Measurements from ENCODE around the gene M1AP.
"Not testable (repeated sequence)": the region's sequence is repeated elsewhere in the genome, so short reads cannot be mapped to it uniquely, and the experiment has no call there.

M1AP gene

GRCh38 chr2:74639550-74639949, 8.6 kb downstream of the M1AP start:
- Histone ChIP-seq H3K79me2 (ENCODE audit: control insufficient read depth, low read length) (no peaks in the 10 kb centered on the region), H3K4me2 (ENCODE audit: low read length) (no peak overlapping the region), H3F3A (ENCODE audit: control insufficient read depth, insufficient read depth) (no peaks in the 10 kb centered on the region), H3K27ac (ENCODE audit: low read depth, low read length) (no peak overlapping the region), H3K36me3 (ENCODE audit: control insufficient read depth, low read length) (no peaks in the 10 kb centered on the region), H4K20me1 (ENCODE audit: control insufficient read depth, insufficient read depth, low read depth, low read length) (no peaks in the 10 kb centered on the region), H3K9me2 (replicated peaks; ENCODE audit: control insufficient read depth, low read length) (no peaks in the 10 kb centered on the region), H3K9me3 (ENCODE audit: control insufficient read depth, insufficient read depth, low read length) (no peaks in the 10 kb centered on the region), H3K4me3 (ENCODE audit: low read length) (no peak overlapping the region), H3K27me3 (ENCODE audit: control insufficient read depth, low read length) (peaks cover 23% of the 10 kb centered on the region), H3K4me1 (ENCODE audit: control insufficient read depth, low read length) (no peaks in the 10 kb centered on the region)
- TF ChIP-seq CTCF (IDR thresholded peaks at IDR 0.05; ENCODE audit: low read depth, low read length, poor library complexity, severe bottlenecking) (no peak), EZH2phosphoT487 (IDR thresholded peaks at IDR 0.05; ENCODE audit: borderline replicate concordance, low read length) (no peak)

GRCh38 chr2:74632939-74633312, 15.2 kb downstream of the M1AP start:
- Histone ChIP-seq H3K27ac (ENCODE audit: low read depth, low read length) (no peak overlapping the region), H3K4me2 (ENCODE audit: low read length) (no peak overlapping the region), H3F3A (ENCODE audit: control insufficient read depth, insufficient read depth) (no peaks in the 10 kb centered on the region), H3K4me1 (ENCODE audit: control insufficient read depth, low read length) (no peaks in the 10 kb centered on the region), H3K36me3 (ENCODE audit: control insufficient read depth, low read length) (no peaks in the 10 kb centered on the region), H4K20me1 (ENCODE audit: control insufficient read depth, insufficient read depth, low read depth, low read length) (no peaks in the 10 kb centered on the region), H3K9me3 (ENCODE audit: control insufficient read depth, insufficient read depth, low read length) (no peaks in the 10 kb centered on the region), H3K27me3 (ENCODE audit: control insufficient read depth, low read length) (peaks cover 34% of the 10 kb centered on the region), H3K9me2 (replicated peaks; ENCODE audit: control insufficient read depth, low read length) (no peaks in the 10 kb centered on the region), H3K79me2 (ENCODE audit: control insufficient read depth, low read length) (no peaks in the 10 kb centered on the region), H3K4me3 (ENCODE audit: low read length) (no peak overlapping the region)
- no peak for TF ChIP-seq EZH2phosphoT487 (IDR thresholded peaks at IDR 0.05; ENCODE audit: borderline replicate concordance, low read length)
- no peak for TF ChIP-seq CTCF (IDR thresholded peaks at IDR 0.05; ENCODE audit: low read depth, low read length, poor library complexity, severe bottlenecking)

- no peaks in the 10 kb centered on the region for H3K4me1 ChIP-seq (ENCODE audit: control insufficient read depth, low read length)
- peaks cover 28% of the 10 kb centered on the region for H3K27me3 ChIP-seq (ENCODE audit: control insufficient read depth, low read length)
- no peaks in the 10 kb centered on the region for H3K79me2 ChIP-seq (ENCODE audit: control insufficient read depth, low read length)
- TF ChIP-seq CTCF (IDR thresholded peaks at IDR 0.05; ENCODE audit: low read depth, low read length, poor library complexity, severe bottlenecking) (no peak), EZH2phosphoT487 (IDR thresholded peaks at IDR 0.05; ENCODE audit: borderline replicate concordance, low read length) (no peak)
- no peaks in the 10 kb centered on the region for H3K9me2 ChIP-seq (replicated peaks; ENCODE audit: control insufficient read depth, low read length)
- H3K27ac ChIP-seq (ENCODE audit: low read depth, low read length): no peak overlapping the region
- no peaks in the 10 kb centered on the region for H3F3A ChIP-seq (ENCODE audit: control insufficient read depth, insufficient read depth)
- no peak overlapping the region for H3K4me2 ChIP-seq (ENCODE audit: low read length)
- H4K20me1 ChIP-seq (ENCODE audit: control insufficient read depth, insufficient read depth, low read depth, low read length): no peaks in the 10 kb centered on the region
- no peaks in the 10 kb centered on the region for H3K36me3 ChIP-seq (ENCODE audit: control insufficient read depth, low read length)
- no peak overlapping the region for H3K4me3 ChIP-seq (ENCODE audit: low read length)
- H3K9me3 ChIP-seq (ENCODE audit: control insufficient read depth, insufficient read depth, low read length): no peaks in the 10 kb centered on the region
Measured at GRCh38 chr2:74632209-74632938, 15.8 kb downstream of the M1AP start.

GRCh38 chr2:74630454-74630853, 17.7 kb downstream of the M1AP start:
- not testable (repeated sequence) for H3K9me2 ChIP-seq (replicated peaks; ENCODE audit: control insufficient read depth, low read length); H3K9me3 ChIP-seq (ENCODE audit: control insufficient read depth, insufficient read depth, low read length); H3K4me3 ChIP-seq (ENCODE audit: low read length); H3K4me2 ChIP-seq (ENCODE audit: low read length); H4K20me1 ChIP-seq (ENCODE audit: control insufficient read depth, insufficient read depth, low read depth, low read length); H3K27ac ChIP-seq (ENCODE audit: low read depth, low read length); H3K4me1 ChIP-seq (ENCODE audit: control insufficient read depth, low read length); H3F3A ChIP-seq (ENCODE audit: control insufficient read depth, insufficient read depth); H3K36me3 ChIP-seq (ENCODE audit: control insufficient read depth, low read length); H3K79me2 ChIP-seq (ENCODE audit: control insufficient read depth, low read length)
- H3K27me3 ChIP-seq (ENCODE audit: control insufficient read depth, low read length): peaks cover 15% of the 10 kb centered on the region
